ENCODE data around the gene PANK2.

DNA sequence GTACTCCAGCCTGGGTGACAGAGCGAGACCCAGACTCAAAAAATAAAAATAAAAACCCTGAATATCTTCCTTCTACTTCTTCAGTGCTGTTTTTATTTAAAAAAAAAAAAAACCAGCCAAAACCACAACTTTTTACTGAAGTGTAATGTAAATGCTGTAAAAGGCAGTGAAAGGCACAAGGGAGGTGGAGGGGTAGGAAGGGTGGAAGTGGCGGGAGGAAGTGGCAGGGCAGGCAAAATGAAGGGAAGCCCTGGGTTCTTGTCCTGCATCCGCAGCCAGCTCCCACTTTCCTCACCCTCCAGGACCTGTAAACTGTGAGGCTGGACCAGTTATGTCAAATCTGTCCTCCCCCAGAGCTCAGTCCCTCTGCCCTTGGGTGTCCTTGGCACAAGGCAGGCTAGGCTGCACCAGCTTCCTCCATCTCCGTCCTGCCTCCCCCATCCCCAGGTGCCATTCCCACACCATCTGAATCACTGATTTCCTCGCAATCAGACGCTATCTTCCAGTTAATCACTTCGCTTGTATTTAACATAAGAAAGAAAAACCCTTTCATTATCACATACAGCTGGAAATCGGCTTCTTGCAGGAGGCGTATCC, 13.7 kb upstream of the PANK2 start:
- TF ChIP-seq CTCF (IDR thresholded peaks at IDR 0.05) (no peak), POLR2A (IDR thresholded peaks at IDR 0.05) (no peak)

All from lower leg skin (tissue), 3 donors.